Measurements from ENCODE around the gene MTO1.
A peak's percentile ranks its signal among the peaks of the same experiment; 100 is the strongest.
"Not testable (repeated sequence)": the region's sequence is repeated elsewhere in the genome, so short reads cannot be mapped to it uniquely, and the experiment has no call there.

The MTO1 gene

GRCh38 chr6:73518100-73518981 is 56.8 kb downstream of the MTO1 start:
- Histone ChIP-seq H3K4me2 (ENCODE audit: low read length) (peak overlapping the region; percentile 52), H3K27ac (ENCODE audit: low read length) (peak overlapping the region; percentile 95), H3K36me3 (replicated peaks; ENCODE audit: low read depth, low read length) (peaks cover 62% of the 10 kb centered on the region), H3K4me3 (ENCODE audit: low read length) (peak overlapping the region; percentile 92), H3K4me1 (ENCODE audit: low read length) (peaks cover 59% of the 10 kb centered on the region), H4K20me1 (ENCODE audit: insufficient read depth, low read length) (peaks cover 57% of the 10 kb centered on the region), H3K79me2 (ENCODE audit: low read length) (peaks cover 55% of the 10 kb centered on the region)
- not testable (repeated sequence) for H3K27me3 ChIP-seq (ENCODE audit: low read depth, low read length); H2AFZ ChIP-seq (ENCODE audit: low read depth, low read length); H3K9ac ChIP-seq (ENCODE audit: low read length); H3K9me3 ChIP-seq (ENCODE audit: insufficient read depth, low read length)

- peak overlapping the region; percentile 100 for H3K9ac ChIP-seq (ENCODE audit: low read length)
- H3K27ac ChIP-seq (ENCODE audit: low read length): peak overlapping the region; percentile 95
- not testable (repeated sequence) for H3K9me3 ChIP-seq (ENCODE audit: insufficient read depth, low read length); H3K27me3 ChIP-seq (ENCODE audit: low read depth, low read length); H2AFZ ChIP-seq (ENCODE audit: low read depth, low read length)
- H3K4me1 ChIP-seq (ENCODE audit: low read length): peaks cover 63% of the 10 kb centered on the region
- peaks cover 52% of the 10 kb centered on the region for H4K20me1 ChIP-seq (ENCODE audit: insufficient read depth, low read length)
- peaks cover 60% of the 10 kb centered on the region for H3K36me3 ChIP-seq (replicated peaks; ENCODE audit: low read depth, low read length)
- peaks cover 55% of the 10 kb centered on the region for H3K79me2 ChIP-seq (ENCODE audit: low read length)
- peak overlapping the region; percentile 92 for H3K4me3 ChIP-seq (ENCODE audit: low read length)
- peak overlapping the region; percentile 95 for H3K4me2 ChIP-seq (ENCODE audit: low read length)
Observed at GRCh38 chr6:73518982-73519881, 57.7 kb downstream of the MTO1 start.

GRCh38 chr6:73519926-73520687 is 58.6 kb downstream of the MTO1 start:
- no peak overlapping the region for H2AFZ ChIP-seq (ENCODE audit: low read depth, low read length)
- peak overlapping the region; percentile 95 for H3K4me2 ChIP-seq (ENCODE audit: low read length)
- H4K20me1 ChIP-seq (ENCODE audit: insufficient read depth, low read length): peaks cover 46% of the 10 kb centered on the region
- peaks cover 57% of the 10 kb centered on the region for H3K4me1 ChIP-seq (ENCODE audit: low read length)
- peak overlapping the region; percentile 100 for H3K9ac ChIP-seq (ENCODE audit: low read length)
- peak overlapping the region; percentile 92 for H3K4me3 ChIP-seq (ENCODE audit: low read length)
- H3K79me2 ChIP-seq (ENCODE audit: low read length): peaks cover 55% of the 10 kb centered on the region
- no peaks in the 10 kb centered on the region for H3K27me3 ChIP-seq (ENCODE audit: low read depth, low read length)
- no peaks in the 10 kb centered on the region for H3K9me3 ChIP-seq (ENCODE audit: insufficient read depth, low read length)
- no peak for TF ChIP-seq EZH2phosphoT487 (IDR thresholded peaks at IDR 0.05; ENCODE audit: low read depth)
- TF ChIP-seq CTCF (IDR thresholded peaks at IDR 0.05; ENCODE audit: low read depth, low read length): no peak
- H3K27ac ChIP-seq (ENCODE audit: low read length): peak overlapping the region; percentile 95
- H3K36me3 ChIP-seq (replicated peaks; ENCODE audit: low read depth, low read length): peaks cover 52% of the 10 kb centered on the region

- H3K79me2 ChIP-seq (ENCODE audit: low read length): peaks cover 51% of the 10 kb centered on the region
- TF ChIP-seq EZH2phosphoT487 (IDR thresholded peaks at IDR 0.05; ENCODE audit: low read depth) (no peak), CTCF (IDR thresholded peaks at IDR 0.05; ENCODE audit: low read depth, low read length) (no peak)
- peak within 1 kb of the TSS; percentile 95 for H3K4me2 ChIP-seq (ENCODE audit: low read length)
- H3K9ac ChIP-seq (ENCODE audit: low read length): peak within 1 kb of the TSS; percentile 100
- no peaks in the 10 kb centered on the region for H3K27me3 ChIP-seq (ENCODE audit: low read depth, low read length)
- peak within 1 kb of the TSS; percentile 17 for H2AFZ ChIP-seq (ENCODE audit: low read depth, low read length)
- peaks cover 39% of the 10 kb centered on the region for H4K20me1 ChIP-seq (ENCODE audit: insufficient read depth, low read length)
- peaks cover 45% of the 10 kb centered on the region for H3K36me3 ChIP-seq (replicated peaks; ENCODE audit: low read depth, low read length)
- H3K4me3 ChIP-seq (ENCODE audit: low read length): peak within 1 kb of the TSS; percentile 92
- peak within 1 kb of the TSS; percentile 95 for H3K27ac ChIP-seq (ENCODE audit: low read length)
- H3K9me3 ChIP-seq (ENCODE audit: insufficient read depth, low read length): no peaks in the 10 kb centered on the region
- H3K4me1 ChIP-seq (ENCODE audit: low read length): peaks cover 50% of the 10 kb centered on the region
Observed at GRCh38 chr6:73520688-73521350, 59.3 kb downstream of the MTO1 start, which contains the start of gene EEF1A1. TSS of gene EEF1A1 (minus strand) at chr6:73521032. CDS start at chr6:73520026, 1,006 bp downstream.
